Activated naive CD4-positive, alpha-beta T cell treated with anti-CD3 and anti-CD28 coated beads, Interleukin-2, amount 10 ng/mL, durations not matched to agents 7 days and 5 days (primary cell): ENCODE results near the gene EIF2B4.
"Not testable (repeated sequence)": the region's sequence is repeated elsewhere in the genome, so short reads cannot be mapped to it uniquely, and the experiment has no call there.

Source experiments
- CTCF ChIA-PET: fragments of 350-600 bp; sonication (Branson Sonifier 250); formaldehyde crosslinking; loops from one replicate; lab custom pipeline; 2021; ENCODE audit warnings: antibody characterized with exemption; lab: Charles Lee
- DNase-seq: peaks from one replicate; pipeline ENCODE4 v3.0.0-alpha.2; 2020
- H3K27ac Mint-ChIP-seq: one replicate; pipeline ENCODE4 v1.8.0; 2021; ENCODE audit warnings: mild to moderate bottlenecking, moderate library complexity, mixed read lengths
- H3K27me3 Mint-ChIP-seq: one replicate; pipeline ENCODE4 v1.8.0; 2021; ENCODE audit warnings: mild to moderate bottlenecking, mixed read lengths
- H3K36me3 Mint-ChIP-seq: one replicate; pipeline ENCODE4 v1.8.0; 2021; ENCODE audit warnings: mixed read lengths
- H3K4me1 Mint-ChIP-seq: one replicate; pipeline ENCODE4 v1.8.0; 2021; ENCODE audit warnings: mixed read lengths
- H3K4me3 Mint-ChIP-seq: one replicate; pipeline ENCODE4 v1.8.0; 2021; ENCODE audit warnings: mild to moderate bottlenecking, moderate library complexity, mixed read lengths
- H3K9me3 Mint-ChIP-seq: one replicate; pipeline ENCODE4 v1.8.0; 2021; ENCODE audit warnings: mixed read lengths

EIF2B4 gene

GRCh38 chr2:27370816-27371620 lies 880 bp upstream of the EIF2B4 start:
- Mint-ChIP-seq H3K36me3 (peaks cover 65% of the 10 kb centered on the region), H3K9me3 (no peaks in the 10 kb centered on the region), H3K4me3 (peak overlapping the region; percentile 98), H3K27me3 (no peaks in the 10 kb centered on the region), H3K4me1 (peaks cover 52% of the 10 kb centered on the region), H3K27ac (peak overlapping the region; percentile 93)
- peak; percentile 47 for DNase-seq
- CTCF ChIA-PET, result interaction anchor here (0.7 to 2.8 kb wide), 5 partner anchors 9 to 312 kb away, joined by 3 to 14 read pairs (median 5); partner anchors contain the start of gene ZNF513

DNA sequence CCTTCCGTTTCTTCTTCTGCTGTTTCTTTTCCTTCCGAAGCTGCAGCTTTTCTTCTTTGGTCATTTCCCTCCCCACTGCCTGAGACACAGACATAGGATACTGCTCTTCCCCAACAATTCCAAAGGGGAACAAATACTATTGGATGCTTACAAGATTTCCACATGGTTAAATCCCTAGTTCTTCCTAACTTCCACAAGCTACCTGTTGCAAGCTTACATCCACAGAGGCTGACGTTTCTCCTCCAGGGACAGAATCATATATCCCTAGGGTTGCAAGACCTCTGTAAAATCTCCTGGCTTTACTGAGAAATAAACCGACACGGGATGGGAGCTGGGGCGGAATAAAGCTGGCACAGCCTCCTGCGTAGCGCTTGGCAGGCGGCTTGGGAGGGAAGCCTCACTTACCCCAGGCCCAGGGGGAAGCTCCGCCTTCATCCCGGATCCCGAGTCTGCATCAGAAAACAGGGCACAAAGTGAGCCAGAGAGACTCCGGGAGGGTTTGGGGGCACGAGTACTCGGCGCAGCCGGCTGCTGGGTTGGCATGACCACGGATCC lies 590 bp downstream of the EIF2B4 start:
- Mint-ChIP-seq H3K27me3 (no peaks in the 10 kb centered on the region), H3K9me3 (no peaks in the 10 kb centered on the region), H3K27ac (peak overlapping the region; percentile 92), H3K36me3 (peaks cover 58% of the 10 kb centered on the region), H3K4me3 (peak overlapping the region; percentile 98), H3K4me1 (peaks cover 48% of the 10 kb centered on the region)
- CTCF ChIA-PET, result interaction anchor here (0.8 to 2.8 kb wide), 8 partner anchors 9 to 61 kb away, joined by 3 to 14 read pairs (median 4); partner anchors contain the start of gene ZNF513
- DNase-seq, result no peak

GRCh38 chr2:27363933-27364332 lies 6.2 kb downstream of the EIF2B4 start:
- H3K36me3 Mint-ChIP-seq, result peaks cover 35% of the 10 kb centered on the region
- H3K27me3 Mint-ChIP-seq, result no peaks in the 10 kb centered on the region
- no peak overlapping the region for H3K4me3 Mint-ChIP-seq
- no peak for DNase-seq
- peaks cover 14% of the 10 kb centered on the region for H3K4me1 Mint-ChIP-seq
- no peak overlapping the region for H3K27ac Mint-ChIP-seq
- H3K9me3 Mint-ChIP-seq, result no peaks in the 10 kb centered on the region
- CTCF ChIA-PET, result no interaction called here

- H3K27ac Mint-ChIP-seq, result peak overlapping the region; percentile 55
- DNase-seq, result no peak
- peaks cover 29% of the 10 kb centered on the region for H3K36me3 Mint-ChIP-seq
- no peaks in the 10 kb centered on the region for H3K9me3 Mint-ChIP-seq
- H3K4me1 Mint-ChIP-seq, result peaks cover 13% of the 10 kb centered on the region
- CTCF ChIA-PET, result no interaction called here
- H3K27me3 Mint-ChIP-seq, result no peaks in the 10 kb centered on the region
- H3K4me3 Mint-ChIP-seq, result no peak overlapping the region
These were observed 7.3 kb downstream of the EIF2B4 start for GRCh38 chr2:27362678-27363420.

DNA sequence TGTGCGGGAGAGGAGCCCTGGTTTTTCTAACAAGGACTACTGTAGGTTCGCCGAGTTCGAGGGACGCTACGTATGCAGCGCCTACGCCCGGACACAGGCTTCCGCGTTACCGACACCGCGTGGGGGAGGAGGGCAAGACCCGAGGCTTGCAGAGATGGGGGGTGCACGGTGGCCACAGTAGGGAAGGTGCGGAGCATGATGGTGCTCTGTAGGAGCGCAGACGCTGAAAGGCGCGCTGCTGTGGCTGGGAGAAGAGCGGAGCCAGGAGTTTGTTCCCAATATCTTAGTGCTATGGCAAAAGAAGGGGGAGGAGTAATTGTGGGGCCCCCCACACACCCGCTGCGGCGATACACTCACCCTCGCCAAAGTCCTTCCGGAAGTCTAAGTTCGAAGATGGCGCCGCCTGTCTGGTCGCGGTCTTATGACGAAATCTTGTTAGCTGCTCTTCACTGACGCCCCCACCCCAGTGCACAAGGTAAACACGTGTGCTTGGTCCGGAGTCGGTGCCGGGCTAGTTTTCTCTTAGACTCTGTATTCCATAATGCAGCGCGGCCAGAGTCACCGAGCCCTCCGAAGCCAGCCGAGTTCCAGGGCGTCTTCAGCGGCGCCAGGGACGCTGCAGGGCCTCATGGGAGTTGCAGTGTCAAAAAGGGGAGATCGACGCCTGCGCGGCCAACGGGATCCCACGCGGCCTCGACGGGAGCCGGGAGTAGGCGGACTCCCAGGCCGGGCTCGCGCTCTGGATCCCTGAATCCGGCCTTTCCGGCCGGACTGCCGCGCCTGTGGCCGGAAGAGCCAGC lies 13.6 kb downstream of the EIF2B4 start, which contains the start of gene GTF3C2:
Gene GTF3C2, minus strand, starts transcription at position 383 of the 800 bp plus-strand sequence. CDS start 13,210 bp downstream, outside the sequence.
- CTCF ChIA-PET, result interaction anchor here (1.0 kb wide), 1 partner anchor 10 kb away, joined by 3 read pairs; no protein-coding TSS in a partner anchor
- Mint-ChIP-seq H3K9me3 (no peaks in the 10 kb centered on the region), H3K4me3 (peak within 1 kb of the TSS; percentile 95), H3K36me3 (peaks cover 13% of the 10 kb centered on the region), H3K4me1 (peaks cover 57% of the 10 kb centered on the region), H3K27me3 (peaks cover 5% of the 10 kb centered on the region), H3K27ac (peak within 1 kb of the TSS; percentile 97)
- DNase-seq, result peak; percentile 96

DNA sequence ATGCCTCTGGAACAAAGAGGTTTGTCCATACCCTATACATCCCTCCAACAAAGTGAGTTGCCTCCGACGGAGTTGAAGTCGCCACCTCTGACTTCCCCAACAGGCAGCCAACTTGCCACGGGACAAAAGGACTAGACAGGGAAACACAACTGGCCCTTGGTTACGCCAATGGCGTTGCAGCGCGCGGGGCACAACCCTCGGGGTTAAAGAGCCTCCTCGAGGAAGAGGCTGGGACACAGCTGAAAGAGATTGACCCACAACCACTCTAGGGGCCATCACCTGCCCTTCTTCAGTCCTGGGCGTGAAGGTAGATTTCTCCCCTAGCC lies 14.1 kb downstream of the EIF2B4 start:
- Mint-ChIP-seq H3K4me3 (peak overlapping the region; percentile 95), H3K27ac (peak overlapping the region; percentile 97), H3K36me3 (peaks cover 12% of the 10 kb centered on the region), H3K4me1 (peaks cover 60% of the 10 kb centered on the region), H3K27me3 (peaks cover 5% of the 10 kb centered on the region), H3K9me3 (no peaks in the 10 kb centered on the region)
- DNase-seq, result no peak
- CTCF ChIA-PET, result no interaction called here

DNA sequence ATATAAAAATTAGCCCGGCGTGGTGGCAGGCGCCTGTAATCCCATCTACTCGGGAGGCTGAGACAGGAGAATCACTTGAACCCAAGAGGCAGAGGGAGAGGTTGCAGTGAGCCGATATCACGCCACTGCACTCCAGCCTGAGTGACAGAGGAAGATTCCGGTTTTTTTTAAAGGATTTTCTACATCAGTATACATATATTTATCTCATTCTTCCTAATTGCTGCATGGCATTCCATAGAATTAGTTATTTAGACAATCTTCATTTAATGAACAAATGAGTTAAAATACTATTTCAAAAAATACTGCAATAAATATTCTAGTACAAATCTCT lies 15.6 kb downstream of the EIF2B4 start:
- peaks cover 60% of the 10 kb centered on the region for H3K4me1 Mint-ChIP-seq
- CTCF ChIA-PET, result interaction anchor here (0.5 kb wide), 1 partner anchor 326 kb away, joined by 3 read pairs; no protein-coding TSS in a partner anchor
- H3K4me3 Mint-ChIP-seq, result peak overlapping the region; percentile 95
- H3K27ac Mint-ChIP-seq, result no peak overlapping the region
- DNase-seq, result no peak
- H3K27me3 Mint-ChIP-seq, result peaks cover 5% of the 10 kb centered on the region
- H3K36me3 Mint-ChIP-seq, result peaks cover 17% of the 10 kb centered on the region
- H3K9me3 Mint-ChIP-seq, result no peaks in the 10 kb centered on the region

GRCh38 chr2:27353762-27354596 lies 16.2 kb downstream of the EIF2B4 start:
- Mint-ChIP-seq H3K4me3 (peak overlapping the region; percentile 40), H3K4me1 (peaks cover 60% of the 10 kb centered on the region), H3K9me3 (no peaks in the 10 kb centered on the region), H3K27me3 (peaks cover 5% of the 10 kb centered on the region), H3K27ac (peak overlapping the region; percentile 45), H3K36me3 (peaks cover 18% of the 10 kb centered on the region)
- no peak for DNase-seq
- CTCF ChIA-PET, result interaction anchor here (0.5 to 1.6 kb wide), 3 partner anchors 15 to 327 kb away, joined by 3 to 5 read pairs (median 4); no protein-coding TSS in a partner anchor

DNA sequence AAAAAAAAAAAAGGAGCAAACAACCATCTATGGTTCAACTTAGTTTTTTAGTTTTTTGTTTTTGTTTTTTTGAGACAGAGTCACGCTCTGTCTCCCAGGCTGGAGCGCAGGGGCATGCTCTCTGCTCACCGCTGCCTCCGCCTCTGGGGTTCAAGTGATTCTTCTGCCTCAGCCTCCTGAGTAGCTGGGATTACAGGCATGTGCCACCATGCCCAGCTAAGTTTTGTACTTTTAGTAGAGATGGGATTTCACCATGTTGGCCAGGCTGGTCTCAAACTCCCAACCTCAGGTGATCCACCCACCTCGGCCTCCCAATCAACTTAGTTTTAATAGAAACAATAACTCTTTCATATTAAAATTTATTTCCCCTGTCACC lies 16.8 kb downstream of the EIF2B4 start:
- H3K27ac Mint-ChIP-seq, H3K4me3 Mint-ChIP-seq, DNase-seq, H3K27me3 Mint-ChIP-seq, H3K9me3 Mint-ChIP-seq: not testable (repeated sequence)
- CTCF ChIA-PET, result interaction anchor here (0.8 to 1.6 kb wide), 2 partner anchors 16 to 51 kb away, joined by 4 to 5 read pairs; no protein-coding TSS in a partner anchor
- H3K36me3 Mint-ChIP-seq, result peaks cover 17% of the 10 kb centered on the region
- peaks cover 56% of the 10 kb centered on the region for H3K4me1 Mint-ChIP-seq

GRCh38 chr2:27351802-27352598 lies 18.1 kb downstream of the EIF2B4 start:
- no peak for DNase-seq
- Mint-ChIP-seq H3K9me3 (no peaks in the 10 kb centered on the region), H3K27ac (peak overlapping the region; percentile 1), H3K27me3 (peaks cover 5% of the 10 kb centered on the region), H3K36me3 (peaks cover 25% of the 10 kb centered on the region), H3K4me1 (peaks cover 45% of the 10 kb centered on the region), H3K4me3 (no peak overlapping the region)
- CTCF ChIA-PET, result interaction anchor here (1.2 to 1.6 kb wide), 3 partner anchors 32 to 330 kb away, joined by 3 to 5 read pairs (median 4); no protein-coding TSS in a partner anchor

DNA sequence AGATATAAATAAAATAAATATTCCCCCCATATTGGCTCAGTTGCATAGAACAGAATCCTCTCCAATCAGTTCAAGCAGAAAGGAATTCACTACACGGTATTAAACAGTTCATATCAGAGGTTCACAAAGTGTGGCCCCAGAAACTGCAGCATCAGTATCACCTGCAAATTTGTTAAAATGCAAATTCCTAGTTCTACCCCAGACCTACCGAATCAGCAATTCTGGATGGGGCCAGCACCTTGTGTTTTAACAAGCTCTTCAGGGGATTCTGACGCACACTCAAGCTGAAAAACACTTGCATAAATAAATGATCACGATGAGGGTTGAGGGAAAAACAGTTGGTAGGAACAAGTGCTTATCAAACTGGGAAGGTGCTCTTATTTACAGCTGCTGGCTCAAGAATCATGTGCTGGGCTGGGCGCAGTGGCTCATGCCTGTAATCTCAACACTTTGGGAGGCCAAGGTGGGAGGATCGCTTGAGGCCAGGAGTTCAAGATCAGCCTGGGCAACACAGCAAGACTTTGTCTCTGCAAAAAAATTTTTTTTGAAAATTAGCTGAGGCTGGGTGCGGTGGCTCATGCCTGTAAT lies 19.9 kb downstream of the EIF2B4 start:
- no peak overlapping the region for H3K4me3 Mint-ChIP-seq
- H3K4me1 Mint-ChIP-seq, result peaks cover 33% of the 10 kb centered on the region
- DNase-seq, result no peak
- CTCF ChIA-PET, result interaction anchor here (0.9 to 1.6 kb wide), 3 partner anchors 81 to 333 kb away, joined by 3 to 4 read pairs (median 3); partner anchors contain the start of genes CCDC121 and GPN1
- no peaks in the 10 kb centered on the region for H3K9me3 Mint-ChIP-seq
- H3K27me3 Mint-ChIP-seq, result no peaks in the 10 kb centered on the region
- H3K27ac Mint-ChIP-seq, result no peak overlapping the region
- H3K36me3 Mint-ChIP-seq, result peaks cover 21% of the 10 kb centered on the region

- H3K27ac Mint-ChIP-seq, result no peak overlapping the region
These were observed 22.5 kb downstream of the EIF2B4 start for GRCh38 chr2:27347641-27348040.

More at GRCh38 chr2:27347641-27348040, 22.5 kb downstream of the EIF2B4 start:
- Mint-ChIP-seq H3K27me3 (no peaks in the 10 kb centered on the region), H3K36me3 (peaks cover 22% of the 10 kb centered on the region), H3K4me3 (no peak overlapping the region), H3K9me3 (no peaks in the 10 kb centered on the region), H3K4me1 (peaks cover 14% of the 10 kb centered on the region)
- no peak for DNase-seq
- CTCF ChIA-PET, result interaction anchor here (1.1 kb wide), 2 partner anchors 22 to 85 kb away, joined by 3 read pairs; partner anchors contain the start of gene SLC30A3
